Skeletal muscle satellite cell (primary cell): ENCODE data around the gene GCNT3. TPM values are rescaled to one million over a fixed set of nuclear protein-coding genes. Genes with fewer than 3 reads are reported as not detected.

Experiments used
- H3K27me3 ChIP-seq: 2 replicates; pipeline ENCODE4 v1.7.0; 2013; ENCODE audit warnings: low read length; ENCODE audit not compliant: control insufficient read depth, insufficient read depth
- H3K36me3 ChIP-seq: 2 replicates; pipeline ENCODE4 v1.7.0; 2013; ENCODE audit warnings: mild to moderate bottlenecking, control low read depth, low read length; ENCODE audit not compliant: insufficient read depth
- H3K4me1 ChIP-seq: 2 replicates; pipeline ENCODE4 v1.7.0; 2013; ENCODE audit warnings: low read length; ENCODE audit not compliant: control insufficient read depth, insufficient read depth
- H3K4me2 ChIP-seq: 2 replicates; pipeline ENCODE4 v1.7.0; 2013; ENCODE audit warnings: mild to moderate bottlenecking, low read length
- H3K4me3 ChIP-seq: 2 replicates; pipeline ENCODE4 v1.7.0; 2013; ENCODE audit warnings: low read length
- H3K9ac ChIP-seq: 2 replicates; pipeline ENCODE4 v1.7.0; 2013; ENCODE audit warnings: mild to moderate bottlenecking, low read depth, low read length, moderate library complexity
- H3K9me3 ChIP-seq: replicated peaks from 2 replicates; pipeline ENCODE4 v1.7.0; 2013; ENCODE audit warnings: mild to moderate bottlenecking, control low read depth, low read length
- small RNA-seq: library from RNA; depleted of rRNA; stranded (forward); fragments of <200 nt; gene quantifications from one replicate; pipeline ENCODE3, GENCODE V24; 2012

The GCNT3 gene

DNA sequence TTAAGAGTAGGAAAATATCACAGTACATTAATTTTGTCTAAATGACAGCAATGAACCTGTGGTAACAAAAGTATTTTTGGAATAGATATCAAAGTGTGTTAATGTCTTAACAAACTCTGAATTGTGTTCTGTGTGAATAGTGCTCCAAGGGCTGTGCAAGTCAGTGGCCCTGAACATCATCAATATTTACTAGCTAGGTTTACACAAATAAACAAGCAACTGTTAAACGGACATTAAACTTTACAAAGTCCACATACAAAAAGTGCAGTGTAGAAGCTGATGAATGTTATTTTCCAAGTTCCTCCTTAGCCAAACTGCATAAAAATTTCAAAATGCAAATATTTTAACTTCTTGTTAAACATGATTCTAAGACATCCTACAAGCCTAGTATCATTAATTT is 47.8 kb downstream of the GCNT3 start:
- Histone ChIP-seq H3K4me3 (no peak overlapping the region), H3K27me3 (no peaks in the 10 kb centered on the region), H3K4me2 (no peak overlapping the region), H3K36me3 (peaks cover 40% of the 10 kb centered on the region), H3K4me1 (peaks cover 13% of the 10 kb centered on the region), H3K9me3 (no peaks in the 10 kb centered on the region), H3K9ac (no peak overlapping the region)

DNA sequence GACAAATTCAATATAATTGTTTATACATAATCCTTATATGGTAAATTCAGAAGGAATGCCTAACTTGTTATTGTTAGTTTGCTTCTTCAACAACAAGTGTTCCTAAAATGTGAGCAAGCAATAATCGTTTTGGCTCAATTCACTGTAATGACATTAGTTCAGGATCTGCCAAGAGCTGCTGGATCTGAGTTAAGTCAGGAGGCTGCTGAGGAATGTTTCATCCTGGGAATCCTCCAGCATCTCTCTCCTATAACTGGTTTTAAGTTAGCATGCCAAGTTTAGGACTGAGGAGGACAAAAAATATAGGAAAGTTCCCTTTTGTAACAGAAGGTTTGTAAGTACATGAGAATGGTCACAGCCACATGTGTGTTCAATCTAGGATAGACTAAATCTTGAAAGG is 50.7 kb downstream of the GCNT3 start:
- Histone ChIP-seq H3K4me3 (no peak overlapping the region), H3K9me3 (no peaks in the 10 kb centered on the region), H3K9ac (no peak overlapping the region), H3K36me3 (peaks cover 51% of the 10 kb centered on the region), H3K4me2 (no peak overlapping the region), H3K4me1 (no peaks in the 10 kb centered on the region), H3K27me3 (no peaks in the 10 kb centered on the region)

DNA sequence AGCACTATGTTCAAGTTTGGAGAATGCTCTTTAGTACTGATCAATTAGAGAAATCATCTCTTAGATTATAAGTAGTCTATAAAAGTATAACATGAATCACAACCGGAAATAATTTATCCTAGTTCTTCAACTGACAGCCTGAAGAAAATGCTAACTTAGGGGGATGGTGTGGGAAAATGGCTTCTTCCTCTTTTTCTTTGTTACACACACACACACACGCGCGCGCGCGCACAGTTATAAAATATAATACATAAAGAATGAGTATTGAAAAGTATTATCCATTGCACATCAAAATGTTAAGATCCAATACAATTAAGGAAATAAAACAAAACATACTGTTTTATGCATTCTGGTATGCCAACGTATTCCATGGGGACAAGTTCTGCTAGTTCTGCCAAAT is 57.0 kb downstream of the GCNT3 start:
- H3K9ac ChIP-seq: no peak overlapping the region
- H3K9me3 ChIP-seq: no peaks in the 10 kb centered on the region
- no peaks in the 10 kb centered on the region for H3K4me1 ChIP-seq
- no peaks in the 10 kb centered on the region for H3K27me3 ChIP-seq
- H3K4me3 ChIP-seq: no peak overlapping the region
- no peak overlapping the region for H3K4me2 ChIP-seq
- H3K36me3 ChIP-seq: peaks cover 64% of the 10 kb centered on the region

Small RNA genes within 50 kb of the gene (small RNA-seq; reads per million reads assigned to genes)
- not detected for gene RNA5SP396
